Measurements from ENCODE around the gene ANTXR1. TPM values are rescaled to one million over a fixed set of nuclear protein-coding genes. Genes with fewer than 3 reads are reported as not detected.
A peak's percentile ranks its signal among the peaks of the same experiment; 100 is the strongest.

ANTXR1 gene
- polyA plus RNA-seq, 1 donor (not counting 4 experiments of a cell fraction or from before 2014, with no cell fraction given): 20.4 TPM

GRCh38 chr2:69298862-69299261, 285.9 kb downstream of the ANTXR1 start:
- no peaks in the 10 kb centered on the region for H3K79me2 ChIP-seq (ENCODE audit: control insufficient read depth, insufficient read depth, low read length)
- dilution Hi-C loops (cut with MboI; ENCODE audit: extremely low pct_ligation_motif_present, low sequenced_read_pairs): no loop called here
- TF ChIP-seq CTCF (optimal IDR thresholded peaks at IDR 0.05 in 1 of 3, IDR thresholded peaks at IDR 0.05 in 1 of 3, conservative IDR thresholded peaks at IDR 0.05 in 1 of 3; ENCODE audit: extremely low read depth in 1 of 3, insufficient read depth in 2 of 3, low read length in 3 of 3) (no peak), EZH2 (IDR thresholded peaks at IDR 0.05; ENCODE audit: low read length) (no peak)
- no peak for DNase-seq (ENCODE audit: low read depth, low spot score)
- H3K4me3 ChIP-seq (ENCODE audit: control insufficient read depth in 2 of 3, extremely low read depth in 1 of 3, insufficient read depth in 2 of 3, low read depth in 1 of 3, low read length in 3 of 3): no peak overlapping the region
- H3K4me2 ChIP-seq (ENCODE audit: control insufficient read depth, extremely low read depth, insufficient read depth, low read depth, low read length): peak overlapping the region; percentile 52
- no peaks in the 10 kb centered on the region for H3K36me3 ChIP-seq (ENCODE audit: control insufficient read depth in 2 of 2, extremely low read depth in 1 of 2, insufficient read depth in 2 of 2, low read length in 2 of 2)
- peaks cover under 1% of the 10 kb centered on the region for H3K9me3 ChIP-seq (ENCODE audit: control insufficient read depth, low read depth, low read length)
- no peaks in the 10 kb centered on the region for H3K9me1 ChIP-seq (ENCODE audit: control insufficient read depth, extremely low read depth, insufficient read depth, low read length)
- no peak for FAIRE-seq
- H3K27me3 ChIP-seq (ENCODE audit: control insufficient read depth, extremely low read depth, insufficient read depth, low read length): peaks cover 4% of the 10 kb centered on the region
- H3K9ac ChIP-seq (ENCODE audit: control insufficient read depth, extremely low read depth, insufficient read depth, low read length): no peak overlapping the region
- no peak overlapping the region for H2AFZ ChIP-seq (ENCODE audit: control insufficient read depth, low read length)
- no peak overlapping the region for H3K27ac ChIP-seq (ENCODE audit: control insufficient read depth, insufficient read depth, low read length)
- H3K4me1 ChIP-seq (ENCODE audit: control insufficient read depth, extremely low read depth, insufficient read depth, low read length): peaks cover 13% of the 10 kb centered on the region
- no peaks in the 10 kb centered on the region for H4K20me1 ChIP-seq (ENCODE audit: control insufficient read depth, extremely low read depth, insufficient read depth, low read length)

Small RNA genes lying within 50 kb of the gene (small RNA-seq; reads per million reads assigned to genes)
- 0.07 to 2.3 (median 1.0) reads per million in 3 experiments for gene MIR3126 (ENCODE audit: insufficient read length in 3 of 3, low read depth in 3 of 3, low replicate concordance in 1 of 3)
- gene RNA5SP96 (ENCODE audit: insufficient read length in 3 of 3, low read depth in 3 of 3, low replicate concordance in 1 of 3): 0 reads per million in 3 experiments
- gene RNU6-1216P (ENCODE audit: insufficient read length in 3 of 3, low read depth in 3 of 3, low replicate concordance in 1 of 3): 0 reads per million in 3 experiments

Other genes starting within 250 kb of the ANTXR1 start
- 0.05 TPM in 1 of 3 replicates, not detected in the others for gene BMP10, start 141.8 kb upstream of the ANTXR1 start, polyA plus RNA-seq
- 0.08 TPM in 1 of 3 replicates, not detected in the others for gene GKN2, start 60.3 kb upstream of the ANTXR1 start, polyA plus RNA-seq
- gene GKN1, start 38.5 kb upstream of the ANTXR1 start, polyA plus RNA-seq: 0.15 to 0.75 TPM (median 0.49 TPM) in 3 replicates

Measured in keratinocyte (primary cell).